HG03378 (cell line): Measurements from ENCODE around the gene USP12.
"Not testable (repeated sequence)": the region's sequence is repeated elsewhere in the genome, so short reads cannot be mapped to it uniquely, and the experiment has no call there.

Experiments used
- ATAC-seq: cut with Tn5 transposase; IDR thresholded peaks from one replicate; pipeline ENCODE4 v1.9.1; 2021; ENCODE audit warnings: mild to moderate bottlenecking, moderate library complexity; ENCODE audit not compliant: unreplicated experiment

The USP12 gene

GRCh38 chr13:27171244-27171826, at the start of gene USP12:
Gene USP12 (minus strand): TSS chr13:27171811. CDS start chr13:27171639, 172 bp downstream.
- no peak for ATAC-seq

DNA sequence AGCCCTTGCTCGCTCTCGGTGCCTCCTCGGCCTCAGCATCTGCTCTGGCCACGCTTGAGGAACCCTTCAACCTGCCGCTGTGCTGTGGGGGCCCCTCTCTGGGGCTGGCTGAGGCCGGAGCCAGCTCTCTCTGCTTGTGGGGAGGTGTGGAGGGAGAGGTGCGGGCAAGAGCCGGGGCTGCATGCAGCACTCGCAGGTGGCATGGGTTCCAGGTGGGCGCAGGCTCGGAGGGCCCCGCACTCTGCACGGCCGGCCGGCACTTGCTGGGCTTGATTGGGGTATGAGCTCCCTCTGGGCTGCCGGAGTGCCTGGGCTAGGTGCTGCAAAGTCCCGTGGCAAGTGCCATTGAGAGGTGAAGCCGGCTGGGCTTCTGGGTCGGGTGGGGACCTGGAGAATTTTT, 48.0 kb upstream of the USP12 start:
- ATAC-seq = no peak

- ATAC-seq = not testable (repeated sequence)
These were observed 47.2 kb upstream of the USP12 start for GRCh38 chr13:27218861-27219260.

- not testable (repeated sequence) for ATAC-seq
These were observed 46.2 kb upstream of the USP12 start for GRCh38 chr13:27217791-27218190.

- ATAC-seq = not testable (repeated sequence)
These were observed 41.8 kb upstream of the USP12 start for GRCh38 chr13:27213386-27213785.

DNA sequence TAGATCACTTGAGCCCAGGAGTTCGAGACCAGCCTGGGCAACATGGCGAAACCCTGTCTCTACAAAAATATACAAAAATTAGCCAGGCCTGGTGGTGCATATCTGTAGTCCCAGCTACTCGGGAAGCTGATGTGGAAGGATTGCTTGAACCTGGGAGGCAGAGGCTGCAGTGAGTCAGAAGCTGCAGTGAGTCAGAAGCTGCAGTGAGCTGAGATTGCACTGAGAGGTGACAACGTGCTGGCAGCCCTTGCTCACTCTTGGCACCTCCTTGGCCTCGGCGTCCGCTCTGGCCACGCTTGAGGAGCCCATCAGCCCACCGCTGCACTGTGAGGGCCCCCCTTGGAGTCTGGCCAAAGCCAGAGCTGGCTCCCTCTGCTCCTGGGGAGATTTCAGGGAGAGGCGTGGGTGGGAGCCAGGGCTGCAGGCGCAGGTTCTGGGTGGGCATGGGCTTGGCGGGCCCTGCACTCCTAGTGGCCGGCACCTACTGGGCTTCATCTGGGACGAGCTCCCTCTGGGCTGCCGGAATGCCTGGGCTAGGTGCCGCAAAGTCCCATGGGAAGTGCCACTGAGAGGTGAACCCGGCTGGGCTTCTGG, 40.3 kb upstream of the USP12 start:
- ATAC-seq = no peak

- ATAC-seq = no peak
These were observed 39.7 kb upstream of the USP12 start for GRCh38 chr13:27211271-27211670.

DNA sequence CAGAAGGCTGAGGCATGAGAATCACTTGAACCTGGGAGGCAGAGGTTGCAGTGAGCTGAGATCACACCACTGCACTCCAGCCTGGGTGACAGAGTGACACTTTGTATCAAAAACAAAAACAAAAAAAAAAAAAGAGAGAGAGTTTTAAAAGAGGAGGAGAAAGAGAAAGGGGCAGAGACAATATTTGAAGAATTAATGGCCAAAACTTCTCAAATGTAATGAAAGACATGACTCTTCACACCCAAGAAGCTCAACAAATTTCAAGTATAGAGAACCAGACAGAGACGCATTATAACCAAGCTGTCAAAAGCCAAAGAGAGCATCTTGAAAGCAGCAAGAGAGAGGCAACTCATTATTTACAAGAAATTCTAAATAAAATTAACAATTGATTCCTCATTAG, 36.9 kb upstream of the USP12 start:
- ATAC-seq = no peak

DNA sequence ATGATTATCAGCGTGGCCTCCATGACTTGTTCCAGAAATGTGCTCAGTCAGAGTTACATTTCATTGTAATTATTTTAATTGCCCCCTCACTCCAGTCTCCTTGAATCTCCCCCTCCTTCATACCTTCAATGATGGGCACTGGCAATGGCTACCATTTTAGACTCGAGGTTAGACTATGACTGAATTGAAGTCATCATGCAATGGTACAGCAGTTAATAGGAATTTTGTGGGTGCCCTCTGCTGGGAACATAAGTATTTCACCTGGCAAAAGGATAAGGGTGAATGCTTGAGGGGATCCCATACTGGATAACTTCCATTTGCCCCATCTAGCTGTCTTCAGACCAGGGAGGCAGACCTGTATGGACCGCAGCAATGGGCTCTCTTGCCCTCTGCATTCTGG, 32.2 kb upstream of the USP12 start:
- no peak for ATAC-seq

- no peak for ATAC-seq
These were observed 31.6 kb upstream of the USP12 start for GRCh38 chr13:27203186-27203585.

GRCh38 chr13:27201661-27202060, 30.1 kb upstream of the USP12 start:
- ATAC-seq = no peak

- ATAC-seq = no peak
These were observed 28.9 kb upstream of the USP12 start for GRCh38 chr13:27200413-27201070.

- ATAC-seq = no peak
These were observed 28.1 kb upstream of the USP12 start for GRCh38 chr13:27199696-27200095.

DNA sequence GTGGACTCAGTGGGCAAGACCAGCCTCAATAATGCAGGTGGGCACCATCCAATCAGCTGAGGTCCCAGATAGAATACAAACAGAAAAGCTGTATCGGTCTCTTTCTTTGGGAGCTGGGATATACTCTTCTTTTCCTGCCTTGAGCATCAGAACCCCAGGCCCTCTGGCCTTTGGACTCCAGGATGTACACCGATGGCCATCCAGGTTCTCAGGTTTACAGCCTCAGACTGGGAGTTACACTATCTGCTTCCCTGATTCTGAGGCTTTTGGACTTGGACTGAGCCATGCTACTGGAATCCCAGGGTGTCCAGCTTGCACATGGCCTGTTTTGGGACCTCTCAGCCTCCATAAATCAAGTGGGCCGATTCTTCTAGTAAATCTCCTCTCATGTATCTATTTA, 27.6 kb upstream of the USP12 start:
- no peak for ATAC-seq

GRCh38 chr13:27194895-27195764, 23.5 kb upstream of the USP12 start:
- no peak for ATAC-seq

DNA sequence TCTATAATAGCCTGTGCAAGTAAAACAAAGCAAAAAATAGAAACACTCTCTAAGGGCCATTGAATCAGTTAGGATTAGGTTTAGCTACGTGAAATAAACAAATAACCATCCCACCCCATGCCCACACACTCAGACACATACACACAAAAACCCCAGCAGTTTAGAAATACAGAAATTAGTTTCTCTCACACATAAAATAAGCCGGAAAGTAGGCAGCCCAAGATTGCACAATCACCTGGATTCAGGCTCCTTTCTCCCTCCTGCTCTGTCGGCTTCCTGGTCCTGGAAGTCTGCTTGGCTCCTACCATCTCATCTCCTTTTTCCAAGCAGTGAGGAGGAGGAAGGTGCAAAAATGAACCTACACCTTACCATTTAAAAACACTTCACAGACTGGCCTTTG, 22.6 kb upstream of the USP12 start:
- no peak for ATAC-seq

DNA sequence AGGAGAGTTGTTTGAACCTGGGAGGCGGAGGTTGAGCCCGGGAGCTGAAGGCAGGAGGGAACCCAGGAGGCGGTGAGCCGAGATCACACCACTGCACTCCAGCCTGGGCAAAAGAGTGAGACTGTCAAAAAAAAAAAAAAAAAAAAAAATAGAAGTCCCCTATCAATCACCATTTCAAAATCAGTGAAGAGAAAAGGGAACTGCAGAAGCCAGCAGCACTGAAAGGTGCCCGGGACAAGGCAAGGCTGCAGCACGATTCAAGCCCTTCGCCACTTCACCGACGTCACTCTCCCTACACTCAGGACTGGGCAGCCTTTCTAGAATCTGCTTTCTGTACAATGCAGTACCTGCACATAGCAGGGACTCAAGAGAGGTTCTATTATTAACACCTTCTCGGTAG, 21.9 kb upstream of the USP12 start:
- no peak for ATAC-seq

GRCh38 chr13:27192973-27193372, 21.4 kb upstream of the USP12 start:
- no peak for ATAC-seq

DNA sequence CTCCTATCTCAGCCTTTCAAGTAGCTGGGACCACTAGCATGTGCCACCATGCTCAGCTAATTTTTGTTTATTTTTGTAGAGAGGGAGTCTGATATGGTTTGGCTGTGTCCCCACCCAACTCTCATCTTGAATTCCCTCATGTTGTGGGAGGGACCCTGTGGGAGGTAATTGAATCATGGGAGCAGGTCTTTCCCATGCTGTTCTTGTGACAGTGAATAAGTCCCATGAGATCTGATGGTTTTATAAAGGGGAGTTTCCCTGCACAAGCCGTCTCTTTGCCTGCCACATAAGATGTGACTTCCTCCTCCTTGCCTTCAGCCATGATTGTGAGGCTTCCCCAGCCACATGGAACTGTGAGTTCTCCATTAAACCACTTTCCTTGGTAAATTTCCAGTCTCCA, 20.8 kb upstream of the USP12 start:
- not testable (repeated sequence) for ATAC-seq

GRCh38 chr13:27189192-27189591, 17.6 kb upstream of the USP12 start:
- no peak for ATAC-seq

GRCh38 chr13:27188239-27188638, 16.6 kb upstream of the USP12 start:
- no peak for ATAC-seq

DNA sequence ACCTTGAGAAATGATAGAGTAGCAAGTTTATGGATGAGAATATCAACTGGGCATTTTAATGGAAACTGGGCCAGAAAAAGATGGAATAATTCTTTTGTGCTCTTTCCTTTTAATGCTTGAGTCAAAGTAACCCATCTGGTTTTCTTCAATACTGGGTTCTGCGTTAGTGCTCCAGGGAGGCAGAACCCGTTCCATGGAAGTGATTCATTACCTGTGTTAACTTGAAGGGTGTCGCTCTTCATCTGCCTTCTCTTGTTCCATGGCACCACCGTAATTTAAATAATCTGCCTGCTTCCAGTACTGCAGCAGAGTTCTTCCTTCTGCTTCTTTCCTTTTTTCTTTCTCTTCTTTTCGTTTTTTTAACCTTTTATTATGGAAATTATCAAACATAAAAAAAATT, 14.7 kb upstream of the USP12 start:
- no peak for ATAC-seq
